K562 treated with DMSO at 1 percent for 48 hours (cell line): ENCODE results near the gene DSN1. TPM values are rescaled to one million over a fixed set of nuclear protein-coding genes. Genes with fewer than 3 reads are reported as not detected.

Source experiments
- total RNA-seq: library from RNA; unstranded; fragments of 300-600 nt; gene quantifications from 2 replicates; pipeline ENCODE4 v1.2.3, GENCODE V29; 2022; ENCODE audit warnings: low replicate concordance; ENCODE audit errors: extremely low read depth

DSN1 gene
- total RNA-seq: not detected in 2 replicates

GRCh38 chr20:36773597-36774390 is at the start of gene DSN1:
DSN1 (minus strand) TSS chr20:36773763; CDS start chr20:36771458, 2,305 bp downstream.

DNA sequence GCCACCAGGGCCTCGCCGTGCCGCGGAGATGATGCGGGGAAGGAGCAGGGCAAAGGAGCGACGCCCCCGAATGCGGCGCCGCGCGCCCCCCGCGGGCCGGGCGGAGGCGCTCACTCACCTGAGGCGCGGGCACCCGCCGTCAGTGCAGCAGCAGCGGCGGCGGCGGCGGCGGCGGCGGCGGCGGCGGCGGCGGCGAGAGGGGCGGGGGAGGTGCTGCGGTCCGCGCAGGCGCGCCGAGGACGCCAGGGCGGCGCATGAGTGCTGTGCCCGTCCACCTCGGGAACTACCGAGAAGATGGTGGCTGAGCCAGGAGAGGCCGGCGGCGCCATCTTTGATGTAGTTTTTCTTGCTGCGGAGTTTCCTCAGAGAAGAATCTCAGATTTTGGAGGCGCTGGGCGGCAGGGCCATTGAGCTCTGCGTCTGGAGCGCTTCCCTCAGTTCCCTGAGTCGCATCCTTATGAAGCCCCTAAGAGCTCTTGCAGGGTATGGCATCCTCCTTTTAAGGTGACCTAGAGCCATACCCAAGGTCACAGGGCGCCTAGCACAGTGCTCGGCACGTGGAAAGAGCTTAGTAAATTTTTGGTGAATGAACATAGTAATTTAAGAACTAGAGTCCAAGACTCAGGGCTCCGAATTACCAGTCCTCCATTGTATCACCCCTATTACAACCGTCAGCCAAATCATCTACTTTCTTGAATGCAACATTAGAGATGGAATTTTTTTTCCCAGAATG is 27.5 kb downstream of the DSN1 start, which contains the start of gene NDRG3:
TSS of gene NDRG3 (minus strand) at position 164 of the 733 bp plus-strand sequence. CDS start 24,355 bp downstream, outside the sequence.

Other genes starting within 250 kb of the DSN1 start
- gene MYL9, start 232.2 kb downstream of the DSN1 start, total RNA-seq: not detected in 2 replicates
- not detected in 2 replicates for gene TGIF2, start 200.2 kb downstream of the DSN1 start, total RNA-seq
- not detected in 2 replicates for gene RAB5IF, start 168.0 kb downstream of the DSN1 start, total RNA-seq
- gene SLA2, start 127.6 kb downstream of the DSN1 start, total RNA-seq: not detected in 2 replicates
- gene NDRG3, start 27.7 kb downstream of the DSN1 start, total RNA-seq: not detected in 2 replicates
- gene TLDC2, start 102.4 kb upstream of the DSN1 start, total RNA-seq: not detected in 2 replicates
- not detected in 2 replicates for gene SAMHD1, start 177.9 kb upstream of the DSN1 start, total RNA-seq